HG02642 (cell line): Measurements from ENCODE around the gene MED16.
"Not testable (repeated sequence)": the region's sequence is repeated elsewhere in the genome, so short reads cannot be mapped to it uniquely, and the experiment has no call there.

Source experiments
- ATAC-seq: cut with Tn5 transposase; IDR thresholded peaks from one replicate; pipeline ENCODE4 v1.9.1; 2021; ENCODE audit warnings: mild to moderate bottlenecking; ENCODE audit not compliant: unreplicated experiment, poor library complexity

Gene MED16

DNA sequence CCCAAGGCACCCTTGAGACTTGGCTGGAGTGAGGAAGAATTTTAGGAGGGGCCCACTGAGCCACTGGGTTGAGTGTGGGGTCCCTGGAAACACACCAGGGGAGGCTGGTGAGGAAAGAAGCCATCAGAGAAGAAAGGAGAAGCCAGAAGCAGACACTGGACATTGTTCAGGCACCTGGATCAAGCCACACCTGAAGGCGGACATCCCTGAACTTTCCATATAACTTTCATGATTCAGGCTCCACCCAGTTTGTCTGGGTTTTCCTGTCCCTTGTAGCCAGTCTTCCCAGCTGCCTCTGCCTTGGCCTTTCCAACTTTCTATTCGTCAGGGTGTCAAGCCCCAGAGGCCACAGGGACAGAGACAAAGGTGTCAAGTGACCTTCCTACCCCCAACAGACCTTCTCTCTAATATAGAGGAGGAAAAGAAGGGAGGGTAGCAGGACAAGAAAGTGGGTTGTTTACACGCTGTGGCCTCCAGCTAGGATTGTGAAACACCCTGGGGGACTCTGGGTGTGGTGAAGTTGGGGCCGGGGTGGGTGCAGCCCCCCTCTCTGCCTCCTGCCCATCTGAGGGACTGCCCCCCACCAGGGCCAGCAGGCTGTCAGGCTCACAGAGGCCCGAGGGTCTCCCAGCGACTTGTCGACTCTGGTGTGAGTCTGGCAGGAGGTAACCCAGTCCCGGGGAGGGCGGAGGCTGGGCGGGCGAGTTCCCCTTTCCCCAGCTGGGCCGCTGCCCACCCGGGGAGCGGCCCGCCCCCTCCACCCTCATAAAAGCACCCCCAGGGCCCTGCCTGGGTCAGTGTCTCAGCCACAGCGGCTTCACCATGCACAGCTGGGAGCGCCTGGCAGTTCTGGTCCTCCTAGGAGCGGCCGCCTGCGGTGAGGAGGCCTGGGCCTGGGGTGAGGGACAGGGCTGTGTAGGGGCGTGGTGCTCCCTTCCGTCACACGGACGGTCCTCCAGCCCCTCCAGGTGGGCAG lies 33.8 kb downstream of the MED16 start, which contains the start of gene CFD:
TSS of gene CFD (plus strand) at position 797 of the 976 bp plus-strand sequence. CDS start at position 823, 26 bp downstream.
- ATAC-seq: no peak

DNA sequence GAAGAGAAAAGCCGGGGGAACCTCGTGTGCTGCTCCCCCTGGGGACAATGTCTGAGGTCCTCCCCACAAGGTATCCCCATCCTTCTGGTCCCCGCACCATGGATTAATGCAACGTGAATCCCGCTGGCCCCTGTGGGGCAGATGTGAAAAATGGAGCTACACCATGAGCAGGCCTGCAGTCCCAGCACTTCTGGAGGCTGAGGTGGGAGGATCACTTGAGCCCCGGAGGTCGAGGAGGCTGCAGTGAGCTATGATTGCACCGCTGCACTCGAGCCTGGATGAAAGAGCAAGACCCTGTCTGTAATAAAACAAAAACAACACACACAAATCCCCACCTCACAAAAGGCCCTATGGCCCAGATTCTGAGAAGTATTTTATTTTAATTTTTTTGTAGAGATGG lies 34.7 kb downstream of the MED16 start:
- ATAC-seq: no peak

DNA sequence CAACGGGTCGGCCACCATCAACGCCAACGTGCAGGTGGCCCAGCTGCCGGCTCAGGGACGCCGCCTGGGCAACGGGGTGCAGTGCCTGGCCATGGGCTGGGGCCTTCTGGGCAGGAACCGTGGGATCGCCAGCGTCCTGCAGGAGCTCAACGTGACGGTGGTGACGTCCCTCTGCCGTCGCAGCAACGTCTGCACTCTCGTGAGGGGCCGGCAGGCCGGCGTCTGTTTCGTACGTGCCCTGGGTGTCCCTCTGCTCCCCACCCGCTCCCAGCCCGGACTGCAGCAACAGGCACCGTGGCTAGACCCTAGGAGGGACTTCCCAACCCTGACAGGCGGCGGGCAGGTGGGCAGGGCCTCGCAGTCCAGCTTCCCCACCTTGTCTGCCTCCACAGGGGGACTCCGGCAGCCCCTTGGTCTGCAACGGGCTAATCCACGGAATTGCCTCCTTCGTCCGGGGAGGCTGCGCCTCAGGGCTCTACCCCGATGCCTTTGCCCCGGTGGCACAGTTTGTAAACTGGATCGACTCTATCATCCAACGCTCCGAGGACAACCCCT lies 37.3 kb downstream of the MED16 start:
- ATAC-seq: no peak

DNA sequence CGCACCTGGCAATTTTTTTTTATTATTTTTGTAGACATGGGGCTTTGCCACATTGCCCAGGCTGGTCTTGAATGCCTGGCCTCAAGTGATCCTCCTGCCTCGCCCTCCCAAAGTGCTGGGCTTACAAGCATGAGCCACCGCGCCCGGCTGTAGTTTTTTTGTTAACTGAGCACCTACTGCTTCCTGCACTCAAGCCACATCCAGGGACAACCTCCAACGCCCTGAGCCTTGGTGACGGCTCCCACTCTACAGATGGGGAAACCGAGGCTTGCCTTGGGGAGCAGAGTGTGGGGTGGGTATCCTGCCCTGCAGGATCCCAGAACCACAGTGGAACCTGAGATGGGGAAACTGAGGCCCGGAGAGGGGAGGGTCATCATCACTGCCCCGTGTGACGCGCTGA lies 37.8 kb downstream of the MED16 start:
- no peak for ATAC-seq

DNA sequence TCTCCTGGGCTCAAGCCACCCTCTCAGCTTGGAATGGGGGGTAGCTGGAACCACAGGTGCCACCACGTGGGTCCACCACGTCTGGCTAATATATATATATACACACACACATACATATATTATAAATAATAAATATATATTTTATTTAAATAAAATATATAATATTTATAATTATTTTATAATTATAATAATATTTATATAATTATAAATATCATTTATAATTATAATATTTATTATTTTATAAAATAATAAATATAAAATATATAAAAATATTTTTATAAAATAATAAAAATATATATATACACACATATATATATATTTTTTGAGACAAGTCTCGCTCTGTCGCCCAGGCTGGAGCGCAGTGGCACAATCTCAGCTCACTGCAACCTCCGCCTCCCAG lies 38.4 kb downstream of the MED16 start:
- no peak for ATAC-seq

DNA sequence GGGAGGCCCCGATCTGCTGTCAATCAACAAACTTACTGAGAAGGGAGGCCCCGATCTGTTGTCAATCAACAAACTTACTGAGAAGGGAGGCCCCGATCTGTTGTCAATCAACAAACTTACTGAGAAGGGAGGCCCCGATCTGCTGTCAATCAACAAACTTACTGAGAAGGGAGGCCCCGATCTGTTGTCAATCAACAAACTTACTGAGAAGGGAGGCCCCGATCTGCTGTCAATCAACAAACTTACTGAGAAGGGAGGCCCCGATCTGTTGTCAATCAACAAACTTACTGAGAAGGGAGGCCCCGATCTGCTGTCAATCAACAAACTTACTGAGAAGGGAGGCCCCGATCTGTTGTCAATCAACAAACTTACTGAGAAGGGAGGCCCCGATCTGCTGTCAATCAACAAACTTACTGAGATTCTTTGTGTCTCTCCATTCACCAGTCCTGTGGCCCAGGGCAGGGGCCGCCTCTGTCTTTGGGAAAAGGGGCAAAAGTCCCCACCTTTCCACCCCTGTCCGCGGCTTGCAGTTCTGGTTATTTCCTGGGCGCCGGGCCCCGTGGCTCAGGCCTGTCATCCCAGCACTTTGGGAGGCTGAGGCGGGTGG lies 39.3 kb downstream of the MED16 start:
- not testable (repeated sequence) for ATAC-seq

DNA sequence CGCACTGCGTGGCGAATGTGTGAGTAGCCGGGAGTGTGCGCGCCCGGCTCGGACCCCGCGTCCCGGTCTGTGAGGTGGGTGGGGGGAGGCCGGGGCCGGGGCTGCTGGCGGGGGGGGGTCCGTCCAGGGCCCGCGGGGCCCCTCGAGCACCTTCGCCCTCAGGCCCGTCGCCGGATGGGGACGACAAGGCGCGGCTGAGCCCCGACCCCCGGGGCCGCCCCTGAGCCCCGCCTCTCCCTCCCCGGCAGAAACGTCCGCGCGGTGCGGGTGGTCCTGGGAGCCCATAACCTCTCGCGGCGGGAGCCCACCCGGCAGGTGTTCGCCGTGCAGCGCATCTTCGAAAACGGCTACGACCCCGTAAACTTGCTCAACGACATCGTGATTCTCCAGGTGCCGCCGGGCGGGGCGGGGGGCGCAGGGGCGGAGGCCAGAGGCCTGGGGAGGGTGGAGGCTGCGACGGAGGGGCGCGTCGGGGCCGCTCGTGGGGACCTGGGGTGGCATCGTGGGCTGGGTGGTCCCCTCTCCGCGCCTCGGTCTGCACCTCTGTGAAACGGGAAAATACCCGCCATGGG lies 39.9 kb downstream of the MED16 start:
- ATAC-seq: no peak

DNA sequence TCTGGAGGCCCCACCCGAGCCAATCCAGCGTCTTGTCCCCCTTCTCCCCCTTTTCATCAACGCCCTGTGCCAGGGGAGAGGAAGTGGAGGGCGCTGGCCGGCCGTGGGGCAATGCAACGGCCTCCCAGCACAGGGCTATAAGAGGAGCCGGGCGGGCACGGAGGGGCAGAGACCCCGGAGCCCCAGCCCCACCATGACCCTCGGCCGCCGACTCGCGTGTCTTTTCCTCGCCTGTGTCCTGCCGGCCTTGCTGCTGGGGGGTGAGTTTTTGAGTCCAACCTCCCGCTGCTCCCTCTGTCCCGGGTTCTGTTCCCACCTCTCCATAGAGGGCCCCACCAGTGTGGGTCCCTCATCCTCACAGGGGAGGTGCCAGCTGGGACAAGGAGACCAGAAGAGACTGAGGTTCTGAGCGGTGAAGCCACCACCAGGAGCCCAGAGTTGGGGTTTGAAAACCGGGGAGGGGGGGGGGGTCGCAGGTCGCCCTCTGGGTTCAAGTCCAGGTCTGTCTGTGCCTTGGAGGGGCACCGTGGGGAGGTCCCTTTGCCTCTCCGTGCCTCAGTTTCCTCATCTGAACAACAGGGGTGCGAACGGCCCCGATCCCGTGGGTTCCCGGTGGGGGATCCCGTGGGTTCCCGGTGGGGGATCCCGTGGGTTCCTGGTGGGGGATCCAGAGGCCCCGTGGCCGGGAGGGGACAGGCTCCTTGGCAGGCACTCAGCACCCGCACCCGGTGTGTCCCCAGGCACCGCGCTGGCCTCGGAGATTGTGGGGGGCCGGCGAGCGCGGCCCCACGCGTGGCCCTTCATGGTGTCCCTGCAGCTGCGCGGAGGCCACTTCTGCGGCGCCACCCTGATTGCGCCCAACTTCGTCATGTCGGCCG lies 40.6 kb downstream of the MED16 start, which contains the start of gene ELANE:
TSS of gene ELANE (plus strand) at position 168 of the 878 bp plus-strand sequence. CDS start at position 194, 26 bp downstream.
- ATAC-seq: no peak

DNA sequence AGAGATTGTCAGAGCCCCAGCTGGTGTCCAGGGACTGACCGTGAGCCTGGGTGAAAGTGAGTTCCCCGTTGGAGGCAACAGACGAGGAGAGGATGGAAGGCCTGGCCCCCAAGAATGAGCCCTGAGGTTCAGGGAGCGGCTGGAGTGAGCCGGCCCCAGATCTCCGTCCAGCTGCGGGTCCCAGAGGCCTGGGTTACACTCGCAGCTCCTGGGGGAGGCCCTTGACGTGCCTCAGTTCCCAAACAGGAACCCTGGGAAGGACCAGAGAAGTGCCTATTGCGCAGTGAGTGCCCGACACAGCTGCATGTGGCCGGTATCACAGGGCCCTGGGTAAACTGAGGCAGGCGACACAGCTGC lies 42.0 kb downstream of the MED16 start:
- ATAC-seq: no peak

DNA sequence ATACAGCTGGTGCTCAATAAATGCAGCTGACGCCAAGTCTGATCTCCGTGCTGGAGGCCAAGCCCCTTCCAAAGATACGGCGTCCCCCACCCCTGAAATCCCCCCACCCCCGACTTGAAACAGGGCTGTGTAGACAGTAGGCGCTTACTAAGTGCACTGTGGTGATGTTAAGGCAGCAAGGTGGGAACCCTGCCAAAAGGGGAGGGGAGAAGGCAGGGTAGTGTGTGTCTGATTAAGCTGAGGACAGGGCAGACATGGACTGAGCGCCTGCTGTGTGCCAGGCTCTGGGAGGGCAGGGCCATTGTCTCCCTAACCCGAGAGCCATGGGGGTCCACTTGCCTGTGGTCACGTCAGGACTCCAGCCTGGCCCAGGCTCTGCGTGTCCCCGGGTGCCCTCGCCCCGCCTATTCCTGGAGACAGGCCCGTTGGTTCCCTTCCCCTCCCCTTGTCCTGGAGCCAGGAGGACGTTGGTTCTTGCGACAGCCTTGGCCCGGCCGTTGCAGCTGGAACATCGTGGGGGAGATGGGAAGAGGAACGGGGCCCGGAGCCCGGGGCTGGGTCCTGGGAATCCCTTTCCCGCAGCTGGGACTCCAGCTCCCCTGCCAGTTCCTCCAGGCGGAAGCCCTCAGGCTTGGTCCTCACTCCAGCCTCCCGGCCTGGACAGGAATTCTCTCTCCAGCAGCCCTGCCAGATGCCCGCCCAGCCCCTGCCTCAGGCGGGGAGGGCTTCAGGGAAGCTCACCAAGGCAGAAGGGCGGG lies 42.6 kb downstream of the MED16 start:
- no peak for ATAC-seq

DNA sequence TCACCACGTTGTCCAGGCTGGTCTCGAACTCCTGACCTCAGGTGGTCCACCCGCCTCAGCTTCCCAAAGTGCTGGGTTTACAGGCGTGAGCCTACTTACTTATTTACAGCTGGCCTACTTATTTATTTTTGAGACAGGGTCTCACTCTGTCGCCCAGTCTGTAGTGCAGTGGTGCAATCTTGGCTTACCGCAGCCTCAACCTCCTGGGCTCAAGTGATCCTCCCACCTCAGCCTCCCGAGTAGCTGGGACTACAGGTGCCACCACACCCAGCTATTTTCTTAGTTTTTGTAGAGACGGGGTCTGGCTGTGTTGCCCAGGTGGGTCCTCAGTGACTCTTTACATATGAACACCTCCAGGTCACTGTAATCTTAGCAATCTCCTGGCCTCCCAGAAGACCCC lies 43.8 kb downstream of the MED16 start:
- not testable (repeated sequence) for ATAC-seq

DNA sequence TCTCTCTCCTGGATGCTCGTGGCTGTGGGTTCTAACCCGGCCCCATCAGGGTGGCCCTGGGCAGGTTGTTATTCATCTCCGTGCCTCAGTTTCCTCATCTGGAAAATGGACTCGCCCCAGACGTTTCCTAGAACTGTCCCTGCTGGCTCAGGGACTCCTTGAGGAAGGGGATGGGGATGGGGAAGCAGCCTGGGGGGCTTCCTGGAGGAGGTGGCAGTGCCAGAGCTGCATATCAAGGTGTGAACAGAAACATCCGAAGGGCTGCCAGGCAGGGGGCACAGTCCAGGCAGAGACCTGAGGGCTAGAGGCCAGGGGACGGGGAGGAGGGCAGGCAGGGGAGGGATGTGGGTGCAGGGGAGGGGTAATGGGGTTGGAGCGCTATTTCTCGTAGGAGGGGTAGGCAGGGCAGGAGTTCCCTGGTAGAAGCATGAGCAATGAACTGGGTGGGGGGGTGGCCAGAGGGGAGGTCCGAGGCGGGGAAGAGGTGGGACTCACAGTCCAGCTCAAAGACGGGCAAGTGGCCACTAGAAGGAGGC lies 44.5 kb downstream of the MED16 start:
- ATAC-seq: no peak

DNA sequence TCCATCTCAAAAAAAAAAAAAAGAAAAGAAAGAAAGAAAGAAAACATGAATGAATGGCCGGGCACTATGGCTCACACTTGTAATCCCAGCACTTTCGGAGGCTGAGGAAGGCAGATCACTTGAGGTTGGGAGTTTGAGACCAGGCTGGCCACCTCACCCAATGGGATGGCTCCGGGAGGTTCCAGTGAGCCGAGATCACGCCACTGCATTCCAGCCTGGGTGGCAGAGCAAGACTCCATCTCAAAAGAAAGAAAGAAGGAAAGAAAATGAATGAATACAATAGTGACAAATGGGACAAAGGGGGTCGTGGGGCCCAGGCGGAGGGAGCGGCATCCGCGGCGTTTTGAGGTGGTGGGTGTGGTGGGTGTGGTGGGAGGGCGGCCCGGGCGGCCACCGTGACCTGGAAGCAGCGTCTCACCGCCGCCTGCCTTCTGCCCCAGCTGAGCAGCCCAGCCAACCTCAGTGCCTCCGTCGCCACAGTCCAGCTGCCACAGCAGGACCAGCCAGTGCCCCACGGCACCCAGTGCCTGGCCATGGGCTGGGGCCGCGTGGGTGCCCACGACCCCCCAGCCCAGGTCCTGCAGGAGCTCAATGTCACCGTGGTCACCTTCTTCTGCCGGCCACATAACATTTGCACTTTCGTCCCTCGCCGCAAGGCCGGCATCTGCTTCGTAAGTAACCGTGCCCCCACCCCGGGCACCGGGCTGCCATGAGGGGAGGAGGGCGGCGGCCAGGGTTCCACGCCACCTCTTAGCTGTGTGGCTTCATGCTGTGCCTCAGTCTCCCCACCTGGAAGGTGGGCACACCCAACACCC lies 47.1 kb downstream of the MED16 start:
- ATAC-seq: no peak

DNA sequence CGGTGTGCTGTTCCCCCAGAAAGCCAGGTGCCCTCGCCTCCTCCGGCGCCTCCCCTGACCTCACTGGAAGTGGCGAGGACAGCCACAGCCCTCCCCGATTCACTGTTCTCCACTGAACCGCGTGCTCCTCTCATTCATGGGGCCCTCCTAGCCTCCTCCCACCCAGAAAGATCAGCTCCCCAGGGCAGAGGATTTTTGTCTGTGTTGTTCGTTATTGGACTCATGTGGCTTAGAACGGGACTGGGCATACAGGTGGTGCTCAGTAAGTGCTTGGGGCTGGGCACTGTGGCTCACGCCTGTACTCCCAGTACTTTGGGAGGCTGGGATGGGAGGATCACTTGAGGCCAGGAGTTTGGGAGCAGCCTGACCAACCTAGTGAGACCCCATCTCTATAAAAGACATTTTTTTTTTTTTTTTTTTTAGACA lies 48.4 kb downstream of the MED16 start:
- ATAC-seq: no peak

DNA sequence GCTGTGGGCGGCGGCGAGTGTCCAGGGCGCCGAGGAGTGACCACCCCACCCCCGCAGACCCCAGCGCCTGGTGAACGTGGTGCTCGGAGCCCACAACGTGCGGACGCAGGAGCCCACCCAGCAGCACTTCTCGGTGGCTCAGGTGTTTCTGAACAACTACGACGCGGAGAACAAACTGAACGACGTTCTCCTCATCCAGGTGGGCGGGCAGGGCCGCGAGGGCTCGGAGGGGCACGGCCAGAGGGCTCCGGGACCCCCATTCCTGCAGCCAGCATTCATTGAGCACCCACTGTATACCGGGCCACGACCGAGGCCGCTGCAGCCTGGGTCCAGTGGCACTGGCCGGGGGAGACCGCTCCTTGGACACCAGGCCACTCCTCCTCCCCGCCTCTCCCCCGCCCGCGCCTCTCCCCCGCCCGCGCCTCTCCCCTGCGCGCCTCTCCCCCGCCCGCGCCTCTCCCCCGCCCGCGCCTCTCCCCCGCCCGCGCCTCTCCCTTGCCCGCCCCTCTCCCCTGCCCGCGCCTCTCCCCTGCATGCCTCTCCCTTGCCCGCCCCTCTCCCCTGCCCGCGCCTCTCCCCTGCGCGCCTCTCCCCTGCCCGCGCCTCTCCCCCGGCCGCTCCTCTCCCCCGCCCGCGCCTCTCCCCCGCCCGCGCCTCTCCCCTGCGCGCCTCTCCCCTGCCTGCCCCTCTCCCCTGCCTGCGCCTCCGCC lies 49.0 kb downstream of the MED16 start:
- no peak for ATAC-seq

DNA sequence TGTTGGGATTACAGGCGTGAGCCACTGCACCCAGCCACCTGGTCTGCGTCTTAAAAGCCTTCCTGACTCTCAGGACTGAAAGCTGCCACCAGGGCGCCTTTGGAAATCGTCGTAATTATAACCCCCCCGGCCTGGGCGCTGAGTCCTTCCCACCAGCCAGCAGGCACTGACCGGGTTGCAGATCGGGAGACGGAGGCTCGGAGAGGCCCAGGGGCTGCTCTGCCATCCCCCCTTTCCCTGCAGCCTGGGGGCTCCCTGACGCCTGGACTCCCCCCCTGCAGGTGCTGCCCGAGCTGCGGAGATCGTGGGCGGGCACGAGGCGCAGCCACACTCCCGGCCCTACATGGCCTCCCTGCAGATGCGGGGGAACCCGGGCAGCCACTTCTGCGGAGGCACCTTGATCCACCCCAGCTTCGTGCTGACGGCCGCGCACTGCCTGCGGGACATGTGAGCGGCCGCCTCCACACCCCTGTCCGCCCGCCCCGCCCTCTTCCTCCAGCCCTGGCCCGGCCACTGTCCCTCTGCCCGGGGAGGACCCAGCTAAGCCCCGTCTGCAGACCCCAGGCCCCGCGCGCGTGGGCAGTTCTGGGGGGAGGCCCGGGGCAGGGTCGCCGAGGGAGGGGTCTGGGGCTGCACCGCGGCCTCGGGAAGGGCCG lies 49.7 kb downstream of the MED16 start:
- no peak for ATAC-seq

DNA sequence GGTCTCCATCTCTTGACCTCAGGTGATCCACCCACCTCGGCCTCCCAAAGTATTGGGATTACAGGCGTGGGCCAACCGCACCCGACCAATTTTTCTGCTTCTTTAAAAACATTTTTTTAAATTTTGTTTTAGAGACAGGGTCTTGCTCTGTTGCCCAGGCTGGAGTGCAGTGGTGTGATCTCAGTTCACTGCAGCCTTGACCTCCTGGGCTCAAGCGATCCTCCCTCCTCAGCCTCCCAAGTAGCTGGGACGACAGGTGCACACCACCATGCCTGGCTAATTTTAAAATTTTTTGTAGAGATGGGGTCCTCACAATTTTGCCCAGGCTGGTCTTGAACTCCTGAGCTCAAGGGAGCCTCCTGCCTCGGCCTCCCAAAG lies 50.2 kb downstream of the MED16 start:
- ATAC-seq: not testable (repeated sequence)
